SIG-M5 treated with dmso at 0.1 percent for 504 hours (cell line): ENCODE data around the gene ZBTB38.

Experiments used
- DNase-seq: peaks from one replicate; lab custom pipeline; 2025; ENCODE audit not compliant: unreplicated experiment; lab: John Stamatoyannopoulos, UW

The ZBTB38 gene

DNA sequence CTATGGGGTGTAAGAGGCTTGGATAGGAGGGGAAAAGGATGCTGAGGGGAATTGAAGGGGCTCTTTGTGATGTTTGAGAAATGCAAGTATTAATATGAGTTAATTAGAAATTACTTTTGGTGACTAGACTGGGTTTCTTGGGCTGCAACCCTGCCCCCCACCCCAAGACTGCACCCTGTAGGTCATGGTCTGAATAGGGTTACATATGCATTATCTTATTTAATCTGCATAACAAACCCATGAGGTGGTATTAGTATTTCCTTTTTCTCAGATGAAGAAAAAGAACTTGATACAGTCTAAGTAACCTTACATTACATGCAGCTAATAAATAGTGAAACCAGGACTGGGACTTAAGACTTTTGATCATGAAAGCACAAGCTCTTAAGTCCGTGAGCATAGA is 5.6 kb upstream of the ZBTB38 start:
- DNase-seq = no peak

DNA sequence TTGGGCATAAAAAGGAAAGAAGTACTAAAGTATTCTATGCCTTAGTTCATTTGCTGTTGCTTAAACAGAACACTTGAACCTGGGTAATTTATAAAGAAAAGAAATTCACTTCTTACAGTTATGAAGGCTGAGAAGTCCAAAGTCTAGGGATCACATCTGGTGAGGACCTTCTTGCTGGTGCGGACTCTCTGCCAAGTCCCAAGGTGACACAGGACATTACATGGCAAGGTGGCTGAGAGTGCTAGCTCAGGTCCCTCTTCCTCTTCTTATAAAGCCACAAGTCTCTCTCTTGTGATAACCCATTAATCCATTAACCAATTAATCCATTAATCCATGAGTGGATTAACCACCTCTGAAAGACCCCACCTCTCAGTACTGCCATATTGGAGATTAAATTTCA is 3.1 kb upstream of the ZBTB38 start:
- no peak for DNase-seq

DNA sequence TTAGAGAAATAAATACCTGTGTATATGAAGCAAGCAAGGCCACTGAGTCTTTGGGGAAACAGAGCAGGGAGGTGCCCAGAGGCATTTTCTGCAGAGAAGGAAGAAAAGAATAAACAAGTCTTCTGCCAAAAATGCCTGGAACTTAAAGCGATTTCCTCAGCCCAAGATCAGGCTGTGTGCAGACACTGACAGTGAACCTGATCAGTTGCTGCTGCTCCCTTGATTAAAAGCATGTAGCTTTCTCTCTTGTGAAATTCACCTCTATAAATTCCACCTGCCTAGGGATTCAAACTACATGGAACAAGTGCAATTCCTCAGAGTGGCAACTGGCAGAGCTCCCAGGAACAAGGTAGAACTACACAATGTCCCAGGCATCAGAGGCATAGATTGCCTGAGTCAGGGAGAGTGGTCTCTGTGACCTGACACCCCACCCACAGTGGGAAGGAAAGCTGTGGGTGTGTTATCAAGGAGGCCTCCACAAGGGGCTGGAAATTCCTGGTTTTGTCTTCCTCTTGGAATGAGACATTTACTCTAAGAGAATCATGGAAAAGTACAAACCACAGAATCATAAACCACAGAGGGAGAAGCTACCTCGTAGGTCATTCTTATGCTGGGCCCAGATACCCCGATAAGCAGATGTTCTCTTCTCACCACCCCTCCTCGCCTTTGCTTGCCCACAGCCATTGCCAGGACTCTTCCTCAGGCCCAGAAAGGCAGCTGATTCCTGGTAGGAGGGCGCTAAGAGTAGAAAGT is 1.8 kb upstream of the ZBTB38 start:
- DNase-seq = no peak

DNA sequence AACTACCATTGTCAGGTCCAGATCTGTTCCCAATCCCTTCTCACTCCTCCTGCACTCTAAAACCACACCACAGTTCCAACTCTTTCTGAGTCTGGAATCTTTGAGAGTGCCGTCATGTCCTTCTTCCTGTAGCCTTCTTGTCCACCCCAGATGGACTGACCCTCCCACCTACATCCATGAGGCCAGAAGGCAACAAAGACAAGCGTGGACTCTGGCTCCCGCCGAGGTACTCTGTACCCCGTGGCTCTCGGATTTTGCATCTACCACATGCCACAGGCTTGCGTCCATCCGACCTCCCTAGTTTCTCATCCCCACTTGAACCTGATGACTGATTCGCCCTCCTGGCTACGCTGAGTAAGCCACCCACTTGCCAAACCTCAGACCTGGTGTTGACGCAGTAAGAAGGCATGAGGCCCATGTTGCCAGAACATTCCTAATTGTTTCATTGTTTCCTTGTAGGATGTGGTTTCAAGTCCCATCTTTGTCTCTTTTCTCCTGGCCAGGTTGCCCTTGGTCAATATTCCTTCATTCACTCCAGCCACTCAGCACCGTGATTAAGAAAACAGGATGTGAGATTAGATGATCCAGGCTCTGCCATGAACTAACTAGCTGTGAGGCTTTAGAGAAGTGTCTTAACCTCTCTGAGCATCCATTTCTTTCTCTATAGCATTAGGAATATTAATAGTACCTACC is 1.1 kb upstream of the ZBTB38 start:
- no peak for DNase-seq

DNA sequence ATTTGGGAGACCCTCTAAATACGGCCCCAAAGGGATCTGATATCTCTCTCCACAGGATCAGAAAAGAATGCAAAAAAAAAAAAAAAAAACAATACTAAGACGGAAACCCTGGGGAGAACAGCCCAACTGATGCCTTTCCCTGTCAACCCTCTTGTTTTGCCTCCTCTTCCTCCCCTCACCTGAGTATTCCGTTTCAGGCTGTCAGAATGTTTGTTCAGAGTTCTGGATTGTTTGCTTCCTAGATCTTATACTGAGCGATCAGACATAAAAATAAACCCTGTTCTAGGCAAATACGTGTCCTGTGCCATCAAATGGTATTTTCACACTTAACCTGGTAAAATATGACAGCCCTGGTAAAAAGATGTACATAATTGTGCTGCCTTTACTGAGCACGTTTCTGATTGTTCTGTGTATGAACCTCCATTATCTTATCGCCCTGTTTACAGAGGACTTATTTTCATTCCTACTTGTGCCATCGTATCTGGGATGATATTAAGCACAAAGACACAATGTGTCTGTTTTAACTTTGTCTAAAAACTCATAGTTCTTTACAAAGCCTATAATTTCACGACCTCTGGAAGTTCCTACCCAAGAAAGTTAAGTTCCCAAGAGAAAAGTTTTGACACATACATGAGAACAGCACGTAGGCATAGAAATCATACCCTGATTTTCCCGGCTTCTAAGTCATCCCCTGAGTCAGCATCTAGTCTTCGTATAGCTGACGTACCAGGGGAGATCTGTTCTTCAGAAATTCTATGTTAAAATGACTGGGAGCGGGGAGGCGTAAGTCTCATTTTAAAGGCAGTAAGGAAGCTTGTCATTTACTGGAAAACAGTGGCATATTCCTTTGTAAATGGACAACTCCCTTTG is 856 bp downstream of the ZBTB38 start:
- no peak for DNase-seq

DNA sequence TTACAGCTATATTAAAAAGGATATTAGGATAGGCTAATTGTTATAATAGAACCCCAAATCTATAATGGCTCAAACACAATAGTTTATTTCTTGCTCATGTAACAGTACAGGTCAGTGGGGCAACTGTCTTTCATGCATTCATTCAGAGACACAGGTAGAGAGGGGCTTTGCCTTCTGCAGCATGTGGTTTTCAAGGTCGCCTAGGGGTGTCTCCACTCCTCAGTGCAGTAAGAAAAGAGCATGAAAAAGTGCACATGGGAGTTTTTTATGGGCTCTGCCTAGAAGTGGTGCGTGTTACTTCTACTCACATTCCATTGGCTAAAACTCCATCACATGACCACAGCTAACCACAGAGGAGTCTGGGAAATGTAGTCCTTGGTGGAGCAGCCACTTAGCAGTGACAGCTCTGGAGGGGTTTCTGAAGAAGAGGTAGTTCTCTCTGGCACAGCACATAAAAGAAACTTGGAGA is 1.8 kb downstream of the ZBTB38 start:
- peak; percentile 91 for DNase-seq

DNA sequence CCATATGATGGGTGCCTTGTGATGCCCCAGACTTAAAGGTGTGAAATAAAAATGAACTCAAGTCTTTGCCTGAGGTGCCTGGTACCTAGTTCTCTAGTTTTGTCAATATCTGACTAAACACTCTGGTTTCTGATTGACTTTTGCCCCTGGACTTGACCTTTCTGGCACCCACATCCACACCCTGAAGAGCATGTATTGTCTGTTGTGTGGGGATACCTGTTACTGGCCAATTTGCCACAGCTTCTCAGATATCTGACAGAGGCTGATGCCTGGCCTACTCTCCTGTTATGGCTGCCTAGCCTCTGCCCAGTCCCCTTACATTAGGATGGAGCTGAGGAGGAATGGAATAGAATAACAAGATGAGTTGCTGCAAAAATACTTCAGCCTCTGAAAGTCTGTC is 3.6 kb downstream of the ZBTB38 start:
- DNase-seq = no peak

DNA sequence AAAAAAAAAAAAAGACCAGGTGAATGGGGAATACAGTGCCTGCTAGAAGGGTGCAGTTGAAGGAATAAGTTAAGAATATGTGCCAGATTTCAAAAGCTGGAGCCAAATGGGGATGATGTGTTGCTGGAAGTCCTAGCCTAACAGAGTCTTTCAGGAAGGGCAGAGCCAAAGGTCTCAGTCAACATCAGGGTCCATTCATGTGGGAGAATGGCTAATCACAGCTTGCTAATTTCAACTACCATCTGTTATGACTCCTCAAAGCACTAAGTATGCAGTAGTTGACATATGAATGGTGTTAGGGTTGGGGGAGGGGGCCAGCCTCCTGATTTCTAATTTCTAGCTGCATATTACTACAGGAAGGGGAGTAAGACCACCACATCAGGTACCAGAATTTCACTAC is 4.4 kb downstream of the ZBTB38 start:
- DNase-seq = no peak

DNA sequence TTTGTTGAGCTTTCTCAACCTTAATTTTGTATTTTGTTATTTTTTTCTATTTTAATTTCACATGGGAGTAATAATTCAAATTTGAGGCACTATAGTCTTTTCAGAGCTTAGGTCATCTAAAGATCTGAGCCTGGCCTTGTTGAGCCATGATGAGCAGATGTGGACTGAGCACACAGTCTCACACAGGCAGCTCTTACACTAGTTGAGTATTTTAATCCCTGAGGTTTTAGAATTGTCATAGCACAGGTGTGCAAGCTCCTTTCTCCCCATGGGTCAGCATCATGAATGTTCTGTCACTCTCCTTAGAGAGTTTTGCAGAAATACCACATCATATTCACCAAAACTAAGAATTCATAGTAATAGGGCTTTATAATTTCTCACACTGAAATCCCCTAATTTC is 4.9 kb downstream of the ZBTB38 start:
- DNase-seq = no peak

DNA sequence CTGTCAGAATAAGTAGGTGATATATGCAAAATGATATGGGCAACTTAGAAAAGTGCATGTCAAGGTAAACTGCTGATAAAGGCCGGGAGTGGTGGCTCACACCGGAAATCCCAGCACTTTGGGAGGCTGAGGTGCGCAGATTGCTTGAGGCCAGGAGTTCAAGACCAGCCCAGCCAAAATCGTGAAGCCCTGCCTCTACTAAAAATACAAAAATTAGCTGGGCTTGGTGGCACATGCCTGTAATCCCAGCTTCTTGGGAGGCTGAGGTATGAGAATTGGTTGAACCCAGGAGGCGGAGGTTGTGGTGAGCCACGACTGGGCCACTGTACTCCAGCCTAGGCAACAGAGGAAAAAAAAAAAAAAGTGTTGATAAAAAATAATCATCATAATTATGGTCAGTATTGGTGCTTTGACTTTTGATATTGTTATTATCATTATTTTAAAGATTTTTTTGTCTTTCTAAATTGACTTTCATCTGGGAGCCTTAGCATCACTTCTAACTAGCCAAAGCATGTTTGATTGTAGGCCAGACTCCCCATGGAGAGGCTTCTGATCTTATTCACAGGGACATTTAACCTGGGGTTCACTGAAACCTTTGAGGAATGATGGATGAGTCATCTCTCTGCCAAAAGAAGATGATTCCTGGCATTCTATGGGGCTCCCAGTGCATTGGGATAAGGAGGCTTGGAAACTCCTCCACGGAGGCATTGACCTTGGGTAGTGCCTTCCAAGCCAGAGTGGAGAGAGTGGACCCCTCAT is 5.6 kb downstream of the ZBTB38 start:
- DNase-seq = no peak

DNA sequence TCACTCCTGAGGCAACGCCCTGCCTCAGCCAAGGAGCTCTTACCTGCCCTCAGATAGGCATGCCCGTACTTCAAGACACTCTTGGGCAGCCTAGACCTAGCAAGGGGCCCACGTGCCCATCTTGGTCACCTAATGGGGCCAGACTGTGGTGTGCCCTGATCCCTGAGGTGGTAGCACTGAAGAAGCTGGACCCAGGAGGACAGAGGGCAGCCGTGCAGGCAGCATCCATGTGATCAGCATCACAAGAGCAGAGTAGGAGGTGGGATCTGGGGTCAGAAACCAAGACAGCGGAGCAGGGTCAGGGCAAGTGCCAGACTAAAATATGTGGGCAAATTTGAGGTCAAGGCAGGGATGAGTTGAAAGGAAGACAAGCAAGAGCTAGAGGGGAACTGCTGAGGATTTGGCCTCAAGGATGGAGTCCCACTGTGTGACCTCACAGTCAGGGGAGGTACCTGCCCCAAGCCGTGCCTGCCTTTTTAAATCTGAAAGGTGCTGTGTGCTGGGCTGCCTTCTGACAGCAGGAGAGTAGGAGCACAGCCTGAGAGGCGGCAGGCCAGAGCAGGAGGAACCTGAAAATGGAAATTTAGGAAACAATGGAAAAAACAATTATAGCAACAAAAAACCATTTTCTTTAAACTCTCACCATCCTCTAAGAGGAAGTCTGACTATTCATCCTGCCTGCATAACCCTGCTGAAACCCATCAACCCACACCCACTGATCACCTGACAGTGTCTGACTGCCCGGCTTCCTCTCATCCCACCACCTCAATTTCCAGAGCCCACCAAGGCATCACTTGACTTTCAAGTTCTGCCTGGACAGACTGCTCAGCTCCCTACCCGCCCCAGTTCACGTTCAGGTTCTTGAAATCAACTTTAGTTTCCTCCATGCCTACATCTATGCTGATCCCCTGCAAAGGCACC is 7.3 kb downstream of the ZBTB38 start:
- no peak for DNase-seq

DNA sequence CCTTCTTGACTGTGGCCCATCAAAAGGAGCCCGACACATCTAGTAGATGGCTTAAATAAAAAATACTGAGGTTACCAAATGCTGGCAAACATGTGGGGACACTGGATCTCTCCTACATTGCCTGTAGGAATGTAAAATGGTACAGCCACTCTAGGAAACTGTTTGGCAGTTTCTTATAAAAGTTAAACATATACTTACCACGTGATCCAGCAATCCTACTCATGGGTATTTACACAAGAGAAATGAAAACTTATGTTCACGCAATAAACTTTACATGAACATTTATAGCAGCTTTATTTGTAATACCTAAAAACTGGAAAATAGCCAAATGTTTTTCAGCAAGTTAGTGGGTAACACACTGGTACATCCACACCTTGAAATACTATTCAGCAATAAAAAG is 9.1 kb downstream of the ZBTB38 start:
- DNase-seq = no peak

DNA sequence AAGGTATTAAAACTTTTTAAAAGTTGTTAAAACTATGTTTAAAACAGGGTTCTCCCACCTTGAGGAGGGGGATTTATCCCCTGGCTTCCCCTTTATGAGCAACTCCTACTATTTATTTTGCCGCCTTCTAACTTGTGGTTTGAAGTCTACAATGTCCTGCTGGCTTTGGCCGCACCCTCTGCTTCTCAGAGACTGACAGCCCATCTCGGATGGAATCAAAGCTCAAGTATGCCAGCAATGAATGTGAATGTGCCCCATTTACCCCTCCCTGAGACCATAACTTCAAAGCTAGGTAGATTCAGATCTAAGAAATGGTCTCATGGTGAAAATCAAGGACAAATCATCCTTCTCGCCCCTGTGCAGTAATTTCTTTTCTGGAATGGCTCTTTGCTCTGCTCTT is 10.3 kb downstream of the ZBTB38 start:
- no peak for DNase-seq

DNA sequence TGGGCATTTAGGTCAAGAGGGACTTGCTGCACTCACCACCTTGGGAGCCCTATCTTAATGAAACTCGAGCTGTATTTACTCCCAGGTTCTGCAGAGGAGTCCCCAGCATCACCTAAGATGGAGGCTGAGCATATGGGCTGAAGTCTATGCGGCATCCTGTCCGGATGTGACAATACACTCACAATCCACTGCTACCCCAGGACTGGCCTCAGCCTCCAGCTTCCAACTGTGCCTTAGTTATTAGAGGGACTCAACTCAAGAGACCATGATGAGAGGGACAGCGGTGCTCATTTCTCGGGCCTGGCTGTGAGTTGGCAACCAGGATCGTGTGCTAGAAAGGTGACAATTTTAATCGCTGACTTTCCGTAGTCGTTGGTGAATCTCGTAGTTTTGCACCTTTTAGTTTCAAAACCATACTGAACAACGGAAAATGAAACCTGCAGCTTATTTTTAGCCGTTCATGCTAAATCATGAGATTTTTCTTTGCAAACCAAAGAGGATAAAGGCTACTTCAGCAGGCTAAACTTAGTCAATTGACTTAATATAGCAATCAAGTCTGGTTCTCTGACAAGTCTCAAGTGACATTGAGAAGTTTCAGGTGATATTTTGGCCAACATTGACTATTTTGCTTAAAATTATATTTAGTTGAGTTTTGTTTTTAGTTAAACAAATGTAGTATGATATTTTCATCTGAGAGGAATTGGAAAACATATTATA is 11.1 kb downstream of the ZBTB38 start:
- DNase-seq = no peak

DNA sequence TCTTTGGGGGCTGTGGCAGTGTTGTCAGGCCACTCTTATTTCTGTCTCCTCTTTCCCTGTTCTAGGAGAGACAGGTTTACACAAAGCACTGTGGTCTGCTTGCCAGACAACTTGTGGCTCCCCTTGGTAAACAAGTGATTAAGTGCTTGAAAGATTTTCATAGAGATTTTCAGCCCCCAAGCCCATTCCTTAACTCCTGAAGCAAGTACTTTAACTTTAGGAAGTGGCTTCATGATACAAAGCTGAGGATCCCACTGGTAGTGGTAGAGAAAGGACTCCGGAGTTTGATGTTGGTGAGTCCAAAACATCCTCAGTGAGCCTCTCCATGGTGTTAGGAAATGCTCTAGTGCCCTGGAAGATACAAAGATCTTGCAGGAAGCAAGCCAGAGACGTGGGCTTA is 12.0 kb downstream of the ZBTB38 start:
- no peak for DNase-seq

DNA sequence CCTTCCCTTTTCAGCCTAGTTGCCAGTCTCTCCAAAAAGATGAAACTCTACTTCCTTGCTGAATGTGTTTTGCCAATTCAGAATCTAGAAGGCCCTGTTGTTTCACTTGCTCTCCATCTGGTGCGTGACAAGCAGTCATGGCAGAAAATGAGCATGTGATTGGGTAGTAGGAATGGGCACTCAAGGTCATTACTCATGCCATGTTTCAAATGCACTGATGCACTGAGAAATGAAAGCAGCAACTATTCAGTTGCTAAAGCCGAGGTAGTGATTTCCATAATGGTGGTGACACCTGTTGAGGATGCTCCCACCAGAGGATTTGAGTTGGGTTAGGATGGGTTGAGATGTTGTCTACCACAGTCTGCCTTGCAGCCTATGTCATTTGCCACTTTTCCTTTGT is 12.7 kb downstream of the ZBTB38 start:
- DNase-seq = no peak

DNA sequence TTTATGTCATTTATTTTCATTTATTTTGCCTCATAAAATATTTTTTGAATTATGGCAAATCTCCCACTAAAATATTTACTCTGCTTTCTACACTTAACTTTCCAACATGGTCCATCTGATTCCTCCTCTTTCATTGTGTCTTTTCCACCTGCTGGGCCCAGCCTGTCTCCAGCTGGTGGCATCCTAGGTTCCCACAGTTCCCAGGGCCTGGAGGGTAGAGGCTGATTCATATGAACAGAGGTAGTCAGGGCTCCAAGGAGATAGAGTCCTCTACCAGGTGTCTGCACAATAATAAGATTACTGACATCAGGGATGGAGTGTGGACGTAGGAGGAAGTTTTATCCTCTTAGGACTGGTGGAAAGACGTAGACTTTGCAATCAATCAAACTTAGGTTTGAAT is 14.3 kb downstream of the ZBTB38 start:
- no peak for DNase-seq

DNA sequence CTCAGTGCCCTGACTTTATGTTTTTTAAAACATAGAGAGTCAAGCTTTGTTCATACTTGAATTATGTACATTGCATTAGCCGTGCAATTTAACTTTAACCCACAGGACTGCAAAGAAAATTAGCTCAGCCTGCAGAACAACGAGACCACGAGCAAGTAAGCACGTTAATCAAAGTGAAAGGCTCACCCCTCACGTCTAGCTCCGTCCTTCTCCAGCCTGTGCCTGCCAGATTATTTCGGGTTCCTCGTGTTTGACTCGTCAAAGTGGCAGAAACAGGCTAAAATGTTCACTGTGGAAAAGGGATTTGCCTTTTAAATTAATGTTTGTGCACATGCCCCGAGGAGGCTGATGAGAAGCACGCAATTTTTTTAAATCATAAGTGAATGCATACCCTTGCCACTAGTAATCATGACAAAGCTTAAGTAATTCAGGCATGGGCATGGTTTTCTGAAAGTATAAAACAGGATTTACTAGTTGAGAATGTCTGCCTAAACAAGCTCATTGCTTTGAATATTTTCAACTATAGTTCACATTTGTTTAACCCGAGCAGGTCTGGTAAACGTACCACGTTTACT is 15.3 kb downstream of the ZBTB38 start:
- DNase-seq = no peak

DNA sequence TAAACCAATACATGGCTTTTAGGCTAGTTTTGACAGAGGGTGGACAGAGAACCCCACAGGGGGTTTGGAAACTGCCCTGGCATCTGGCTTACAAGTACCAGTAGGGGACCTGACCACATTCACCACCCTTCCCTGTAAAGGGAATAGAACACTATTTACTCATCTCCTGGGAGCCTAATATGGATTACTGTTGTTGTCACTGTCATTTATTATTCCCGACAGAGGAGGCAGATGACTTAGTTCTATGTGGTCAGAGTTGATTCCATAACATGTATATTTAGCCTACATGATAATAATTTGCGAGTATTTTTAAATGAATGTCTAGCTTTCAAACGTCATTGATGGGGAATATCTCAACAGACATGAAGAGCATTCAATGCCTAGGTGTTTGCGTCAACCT is 15.9 kb downstream of the ZBTB38 start:
- no peak for DNase-seq
